ENCODE results near the gene ZFR.
A peak's percentile ranks its signal among the peaks of the same experiment; 100 is the strongest.
"Not testable (repeated sequence)": the region's sequence is repeated elsewhere in the genome, so short reads cannot be mapped to it uniquely, and the experiment has no call there.

The ZFR gene

GRCh38 chr5:32319392-32319791, 125.1 kb downstream of the ZFR start:
- no peak for DNase-seq

GRCh38 chr5:32317041-32317440, 127.5 kb downstream of the ZFR start:
- DNase-seq: peak in 1 of 4 experiments; percentile 24

- DNase-seq: peak in 3 of 4 experiments; percentile 31 to 45 (median 39)
Measured at GRCh38 chr5:32315221-32316014, 129.1 kb downstream of the ZFR start.

GRCh38 chr5:32314658-32315057, 129.9 kb downstream of the ZFR start:
- DNase-seq: no peak

GRCh38 chr5:32314152-32314488, 130.4 kb downstream of the ZFR start:
- DNase-seq: not testable (repeated sequence)

- DNase-seq: peak; percentile 100
Measured at GRCh38 chr5:32312595-32313332, 131.8 kb downstream of the ZFR start, which contains the start of gene MTMR12. Gene MTMR12 (minus strand): TSS chr5:32312939. CDS start chr5:32312838, 101 bp downstream.

- peak; percentile 41 to 73 (median 52) for DNase-seq
Measured at GRCh38 chr5:32312197-32312594, 132.3 kb downstream of the ZFR start.

- peak in 2 of 4 experiments; percentile 14 to 17 for DNase-seq
Measured at GRCh38 chr5:32311404-32312196, 132.9 kb downstream of the ZFR start.

GRCh38 chr5:32309761-32310160, 134.8 kb downstream of the ZFR start:
- DNase-seq: peak; percentile 13 to 58 (median 46)

- DNase-seq: peak; percentile 37 to 73 (median 54)
Measured at GRCh38 chr5:32308946-32309345, 135.6 kb downstream of the ZFR start.

GRCh38 chr5:32307769-32308194, 136.8 kb downstream of the ZFR start:
- DNase-seq: no peak

- DNase-seq: peak; percentile 69 to 84 (median 82)
Measured at GRCh38 chr5:32304622-32305021, 139.9 kb downstream of the ZFR start.
